Neural cell (in vitro differentiated cells): Measurements from ENCODE around the gene TIAM1. TPM values are rescaled to one million over a fixed set of nuclear protein-coding genes. Genes with fewer than 3 reads are reported as not detected.

Experiments used
- H2AFZ ChIP-seq: fragments of 200-600, 300-800 bp; sonication (generic), shearing (Covaris generic); 2 replicates; pipeline ENCODE4 v1.6.0; 2014; ENCODE audit warnings: low read depth, mild to moderate bottlenecking, antibody characterized with exemption, low read length, moderate library complexity
- H3F3A ChIP-seq: fragments of 200-600 bp; shearing (Covaris generic); 2 replicates; pipeline ENCODE4 v1.6.1; 2016; ENCODE audit warnings: mild to moderate bottlenecking, moderate library complexity, mixed read lengths, antibody characterized with exemption, low read length; ENCODE audit not compliant: insufficient read depth, poor library complexity, severe bottlenecking
- H3K27ac ChIP-seq: fragments of 200-600, 300-800 bp; sonication (generic), shearing (Covaris generic); 2 replicates; pipeline ENCODE4 v1.5.1; 2014; ENCODE audit warnings: mild to moderate bottlenecking, low read length, moderate library complexity
- H3K27me3 ChIP-seq: fragments of 300-800, 200-600 bp; sonication (generic), shearing (Covaris generic); 2 replicates; pipeline ENCODE4 v1.6.0; 2014; ENCODE audit warnings: mild to moderate bottlenecking, low read depth, low read length, moderate library complexity; ENCODE audit not compliant: insufficient read depth
- H3K36me3 ChIP-seq: fragments of 300-800, 200-600 bp; sonication (generic), shearing (Covaris generic); 2 replicates; pipeline ENCODE4 v1.5.1; 2014; ENCODE audit warnings: mild to moderate bottlenecking, antibody characterized with exemption, low read length, moderate library complexity; ENCODE audit not compliant: insufficient read depth
- H3K4me2 ChIP-seq: fragments of 300-800, 200-600 bp; sonication (generic), shearing (Covaris generic); 2 replicates; pipeline ENCODE4 v1.6.0; 2014; ENCODE audit warnings: mild to moderate bottlenecking, low read length
- H3K4me3 ChIP-seq: fragments of 300-800, 200-600 bp; sonication (generic), shearing (Covaris generic); 2 replicates; pipeline ENCODE4 v1.5.1; 2014; ENCODE audit warnings: mild to moderate bottlenecking, low read length, moderate library complexity
- H3K79me2 ChIP-seq: fragments of 200-600 bp; shearing (Covaris generic); replicated peaks from 2 replicates; pipeline ENCODE4 v1.6.0; 2014; ENCODE audit warnings: mild to moderate bottlenecking, low read length, moderate library complexity; ENCODE audit not compliant: insufficient read depth
- H3K9ac ChIP-seq: fragments of 300-800, 200-600 bp; sonication (generic), shearing (Covaris generic); 2 replicates; pipeline ENCODE4 v1.6.1; 2016; ENCODE audit warnings: mild to moderate bottlenecking, low read length, mixed read lengths
- H3K9me2 ChIP-seq: fragments of 200-600 bp; shearing (Covaris generic); 2 replicates; pipeline ENCODE4 v1.6.1; 2016; ENCODE audit warnings: mild to moderate bottlenecking, low read length, mixed read lengths; ENCODE audit not compliant: insufficient read depth
- H3K9me3 ChIP-seq: fragments of 200-600, 300-800 bp; sonication (generic), shearing (Covaris generic); 2 replicates; pipeline ENCODE4 v1.6.1; 2016; ENCODE audit warnings: mild to moderate bottlenecking, mixed run types, low read length, moderate library complexity, mixed read lengths
- H4K20me1 ChIP-seq: fragments of 200-600 bp; shearing (Covaris generic); 2 replicates; pipeline ENCODE4 v1.6.1; 2016; ENCODE audit warnings: mild to moderate bottlenecking, mixed run types; ENCODE audit not compliant: insufficient read depth
- EP300 ChIP-seq: fragments of 450-650 bp; conservative IDR thresholded peaks from 2 replicates; pipeline ENCODE4 v1.6.1; 2014; ENCODE audit warnings: antibody characterized with exemption, mild to moderate bottlenecking, moderate library complexity; ENCODE audit not compliant: poor library complexity, severe bottlenecking
- EZH2 ChIP-seq: fragments of 200-600, 300-800 bp; shearing (Covaris generic), sonication (generic); IDR thresholded peaks from 2 replicates; pipeline ENCODE4 v1.6.1; 2014; ENCODE audit warnings: antibody characterized with exemption, low read length, borderline replicate concordance, mild to moderate bottlenecking; ENCODE audit not compliant: insufficient read depth, poor library complexity, severe bottlenecking
- MXI1 ChIP-seq: fragments of 450-650 bp; conservative IDR thresholded peaks from 2 replicates; pipeline ENCODE4 v1.6.1; 2014; ENCODE audit warnings: antibody characterized with exemption, mild to moderate bottlenecking; ENCODE audit not compliant: poor library complexity, severe bottlenecking
- POLR2AphosphoS5 ChIP-seq: IDR thresholded peaks from 2 replicates; pipeline ENCODE4 v1.6.1; 2012
- RAD21 ChIP-seq: fragments of 450-650 bp; conservative IDR thresholded peaks from 2 replicates; pipeline ENCODE4 v1.6.1; 2014; ENCODE audit warnings: antibody characterized with exemption, mild to moderate bottlenecking, moderate library complexity
- SMC3 ChIP-seq: fragments of 450-650 bp; conservative IDR thresholded peaks from 2 replicates; pipeline ENCODE4 v1.6.1; 2014; ENCODE audit warnings: antibody characterized with exemption, mild to moderate bottlenecking, moderate library complexity; ENCODE audit not compliant: poor library complexity
- TAF1 ChIP-seq: IDR thresholded peaks from 2 replicates; pipeline ENCODE4 v1.6.1; 2012; ENCODE audit warnings: low read depth
- polyA plus RNA-seq: library from polyadenylated mRNA; depleted of rRNA; stranded (reverse); fragments of >200 nt; gene quantifications from 2 replicates; pipeline ENCODE4 v1.2.3, GENCODE V29; 2014
- TF ChIP-seq, protein P1 (sequence below): fragments of 450-650 bp; IDR thresholded peaks from 2 replicates; pipeline ENCODE4 v1.5.1; 2014; ENCODE audit warnings: antibody characterized with exemption, mild to moderate bottlenecking, moderate library complexity; ENCODE audit not compliant: poor library complexity, severe bottlenecking
- TF ChIP-seq, protein P2 (sequence below): IDR thresholded peaks from 2 replicates; pipeline ENCODE4 v1.6.1; 2012; ENCODE audit warnings: borderline replicate concordance

The TIAM1 gene
- polyA plus RNA-seq, 1 donor from 2014 or later, result 13.2 TPM

DNA sequence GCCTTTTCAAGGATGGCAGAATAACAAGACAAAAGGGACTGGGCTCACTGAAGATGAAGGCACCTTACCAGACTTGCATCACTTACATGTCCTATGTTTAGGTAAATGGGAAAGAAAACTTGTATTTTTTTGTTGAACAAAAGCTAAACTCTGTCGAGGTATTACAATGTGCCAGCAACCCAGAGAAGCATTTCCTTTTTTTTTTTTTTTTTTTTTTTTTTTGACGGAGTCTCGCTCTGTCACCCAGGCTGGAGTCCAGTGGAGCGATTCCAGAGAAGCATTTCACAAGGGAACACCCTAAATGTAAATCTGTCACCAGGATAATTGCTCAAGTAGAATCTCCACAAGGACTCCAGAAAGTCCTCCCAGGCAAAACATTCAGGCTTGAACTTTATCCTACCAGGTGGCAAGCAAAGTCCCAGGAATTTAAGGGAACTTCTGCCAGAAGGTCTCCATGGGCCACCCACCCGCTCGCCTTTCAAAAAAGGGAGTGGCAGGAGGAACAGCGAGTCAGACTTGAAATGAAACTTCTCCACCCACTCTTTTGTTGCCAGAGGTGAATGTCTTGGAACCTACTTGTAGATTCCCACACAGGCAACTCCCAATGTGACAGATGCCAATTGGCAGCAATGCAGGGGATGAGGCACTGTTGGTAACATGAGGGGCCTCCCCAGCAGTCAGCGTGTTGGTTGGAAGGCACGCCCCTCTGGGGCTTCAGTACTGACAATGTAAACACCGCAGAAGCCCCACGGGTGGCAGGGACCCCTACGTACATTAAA is 125.0 kb downstream of the TIAM1 start:
- TF ChIP-seq SMC3 (no peak), RAD21 (no peak), EP300 (no peak), TAF1 (no peak), POLR2AphosphoS5 (no peak), EZH2 (no peak), MXI1 (no peak)
- TF ChIP-seq, protein P1, sequence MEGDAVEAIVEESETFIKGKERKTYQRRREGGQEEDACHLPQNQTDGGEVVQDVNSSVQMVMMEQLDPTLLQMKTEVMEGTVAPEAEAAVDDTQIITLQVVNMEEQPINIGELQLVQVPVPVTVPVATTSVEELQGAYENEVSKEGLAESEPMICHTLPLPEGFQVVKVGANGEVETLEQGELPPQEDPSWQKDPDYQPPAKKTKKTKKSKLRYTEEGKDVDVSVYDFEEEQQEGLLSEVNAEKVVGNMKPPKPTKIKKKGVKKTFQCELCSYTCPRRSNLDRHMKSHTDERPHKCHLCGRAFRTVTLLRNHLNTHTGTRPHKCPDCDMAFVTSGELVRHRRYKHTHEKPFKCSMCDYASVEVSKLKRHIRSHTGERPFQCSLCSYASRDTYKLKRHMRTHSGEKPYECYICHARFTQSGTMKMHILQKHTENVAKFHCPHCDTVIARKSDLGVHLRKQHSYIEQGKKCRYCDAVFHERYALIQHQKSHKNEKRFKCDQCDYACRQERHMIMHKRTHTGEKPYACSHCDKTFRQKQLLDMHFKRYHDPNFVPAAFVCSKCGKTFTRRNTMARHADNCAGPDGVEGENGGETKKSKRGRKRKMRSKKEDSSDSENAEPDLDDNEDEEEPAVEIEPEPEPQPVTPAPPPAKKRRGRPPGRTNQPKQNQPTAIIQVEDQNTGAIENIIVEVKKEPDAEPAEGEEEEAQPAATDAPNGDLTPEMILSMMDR, result no peak
- TF ChIP-seq, protein P2, sequence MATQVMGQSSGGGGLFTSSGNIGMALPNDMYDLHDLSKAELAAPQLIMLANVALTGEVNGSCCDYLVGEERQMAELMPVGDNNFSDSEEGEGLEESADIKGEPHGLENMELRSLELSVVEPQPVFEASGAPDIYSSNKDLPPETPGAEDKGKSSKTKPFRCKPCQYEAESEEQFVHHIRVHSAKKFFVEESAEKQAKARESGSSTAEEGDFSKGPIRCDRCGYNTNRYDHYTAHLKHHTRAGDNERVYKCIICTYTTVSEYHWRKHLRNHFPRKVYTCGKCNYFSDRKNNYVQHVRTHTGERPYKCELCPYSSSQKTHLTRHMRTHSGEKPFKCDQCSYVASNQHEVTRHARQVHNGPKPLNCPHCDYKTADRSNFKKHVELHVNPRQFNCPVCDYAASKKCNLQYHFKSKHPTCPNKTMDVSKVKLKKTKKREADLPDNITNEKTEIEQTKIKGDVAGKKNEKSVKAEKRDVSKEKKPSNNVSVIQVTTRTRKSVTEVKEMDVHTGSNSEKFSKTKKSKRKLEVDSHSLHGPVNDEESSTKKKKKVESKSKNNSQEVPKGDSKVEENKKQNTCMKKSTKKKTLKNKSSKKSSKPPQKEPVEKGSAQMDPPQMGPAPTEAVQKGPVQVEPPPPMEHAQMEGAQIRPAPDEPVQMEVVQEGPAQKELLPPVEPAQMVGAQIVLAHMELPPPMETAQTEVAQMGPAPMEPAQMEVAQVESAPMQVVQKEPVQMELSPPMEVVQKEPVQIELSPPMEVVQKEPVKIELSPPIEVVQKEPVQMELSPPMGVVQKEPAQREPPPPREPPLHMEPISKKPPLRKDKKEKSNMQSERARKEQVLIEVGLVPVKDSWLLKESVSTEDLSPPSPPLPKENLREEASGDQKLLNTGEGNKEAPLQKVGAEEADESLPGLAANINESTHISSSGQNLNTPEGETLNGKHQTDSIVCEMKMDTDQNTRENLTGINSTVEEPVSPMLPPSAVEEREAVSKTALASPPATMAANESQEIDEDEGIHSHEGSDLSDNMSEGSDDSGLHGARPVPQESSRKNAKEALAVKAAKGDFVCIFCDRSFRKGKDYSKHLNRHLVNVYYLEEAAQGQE, result no peak
- no peak overlapping the region for H3K4me3 ChIP-seq

DNA sequence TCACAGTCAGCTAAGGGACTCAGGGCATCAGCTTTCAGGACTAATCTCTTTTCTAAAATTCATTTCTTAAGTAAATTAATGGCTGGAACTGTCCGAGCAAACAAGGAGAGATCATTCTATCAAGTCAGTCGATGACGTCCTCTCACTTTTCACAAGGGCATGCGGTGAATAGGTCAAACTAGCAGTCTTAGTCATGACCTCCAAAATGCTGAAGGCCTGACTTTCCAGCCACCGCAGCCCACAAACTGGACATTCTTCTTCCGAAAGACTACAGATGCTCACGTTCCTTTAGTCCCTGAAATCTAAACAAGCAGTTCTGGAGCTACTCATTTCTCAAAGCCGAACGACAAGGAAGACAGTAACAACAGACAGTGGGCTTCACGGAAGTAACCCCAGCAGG is 127.9 kb downstream of the TIAM1 start:
- no peaks in the 10 kb centered on the region for H3F3A ChIP-seq

More for the DNA sequence above, 125.0 kb downstream of the TIAM1 start:
- Histone ChIP-seq H3K27me3 (no peaks in the 10 kb centered on the region), H2AFZ (no peak overlapping the region), H3K4me2 (no peak overlapping the region), H3K79me2 (no peaks in the 10 kb centered on the region), H4K20me1 (no peaks in the 10 kb centered on the region), H3K27ac (no peak overlapping the region), H3K9me3 (no peaks in the 10 kb centered on the region), H3K9ac (no peak overlapping the region), H3K36me3 (no peaks in the 10 kb centered on the region), H3F3A (no peaks in the 10 kb centered on the region), H3K9me2 (no peaks in the 10 kb centered on the region)

More for the DNA sequence above, 127.9 kb downstream of the TIAM1 start:
- no peak for TF ChIP-seq MXI1
- TF ChIP-seq, protein P1, result no peak
- no peak for TF ChIP-seq TAF1
- no peak for TF ChIP-seq POLR2AphosphoS5
- TF ChIP-seq, protein P2, result no peak
- TF ChIP-seq SMC3, result no peak
- H2AFZ ChIP-seq, result no peak overlapping the region
- no peak overlapping the region for H3K4me3 ChIP-seq
- no peaks in the 10 kb centered on the region for H3K9me2 ChIP-seq
- H3K9me3 ChIP-seq, result no peaks in the 10 kb centered on the region
- no peak overlapping the region for H3K9ac ChIP-seq
- H3K27ac ChIP-seq, result no peak overlapping the region
- H3K4me2 ChIP-seq, result no peak overlapping the region
- no peaks in the 10 kb centered on the region for H3K36me3 ChIP-seq
- H4K20me1 ChIP-seq, result no peaks in the 10 kb centered on the region
- no peaks in the 10 kb centered on the region for H3K79me2 ChIP-seq
- H3K27me3 ChIP-seq, result no peaks in the 10 kb centered on the region
